MM.1S (cell line): ENCODE results near the gene NAA11.

Experiments
- DNase-seq: peaks from one replicate; pipeline ENCODE4 v3.0.0-alpha.2; 2015
- H2AFZ ChIP-seq: fragments of 300-600 bp; sonication (generic); 2 replicates; pipeline ENCODE4 v1.6.0; 2016; ENCODE audit warnings: antibody characterized with exemption, low read length
- H3F3A ChIP-seq: fragments of 300-600 bp; sonication (generic); 2 replicates; pipeline ENCODE4 v1.6.1; 2016; ENCODE audit warnings: mild to moderate bottlenecking, antibody characterized with exemption, low read length, moderate library complexity, mixed read lengths; ENCODE audit not compliant: insufficient read depth
- H3K27ac ChIP-seq: fragments of 300-600 bp; sonication (generic); 2 replicates; pipeline ENCODE4 v1.5.1; 2016; ENCODE audit warnings: mild to moderate bottlenecking, low read length
- H3K27me3 ChIP-seq: fragments of 300-600 bp; sonication (generic); replicated peaks from 2 replicates; pipeline ENCODE4 v1.6.0; 2016; ENCODE audit warnings: low read length; ENCODE audit not compliant: insufficient read depth
- H3K36me3 ChIP-seq: fragments of 300-600 bp; sonication (generic); replicated peaks from 2 replicates; pipeline ENCODE4 v1.6.1; 2016; ENCODE audit warnings: mild to moderate bottlenecking, low read length, mixed read lengths; ENCODE audit not compliant: insufficient read depth
- H3K4me1 ChIP-seq: fragments of 300-600 bp; sonication (generic); 2 replicates; pipeline ENCODE4 v1.6.1; 2016; ENCODE audit warnings: low read length, mixed read lengths
- H3K4me2 ChIP-seq: fragments of 300-600 bp; sonication (generic); 2 replicates; pipeline ENCODE4 v1.6.0; 2016; ENCODE audit warnings: low read depth, low read length
- H3K4me3 ChIP-seq: fragments of 300-600 bp; sonication (generic); 2 replicates; pipeline ENCODE4 v1.5.1; 2016; ENCODE audit warnings: low read length, mixed read lengths
- H3K79me2 ChIP-seq: fragments of 300-600 bp; sonication (generic); 2 replicates; pipeline ENCODE4 v1.6.1; 2016; ENCODE audit warnings: mixed run types, low read length, mixed read lengths
- H3K9ac ChIP-seq: fragments of 300-600 bp; sonication (generic); 2 replicates; pipeline ENCODE4 v1.6.1; 2016; ENCODE audit warnings: low read length, mixed read lengths
- H3K9me2 ChIP-seq: fragments of 300-600 bp; sonication (generic); replicated peaks from 2 replicates; pipeline ENCODE4 v1.6.1; 2016; ENCODE audit warnings: mild to moderate bottlenecking, low read length, mixed read lengths; ENCODE audit not compliant: insufficient read depth
- H3K9me3 ChIP-seq: fragments of 300-600 bp; sonication (generic); replicated peaks from 2 replicates; pipeline ENCODE4 v1.6.1; 2016; ENCODE audit warnings: mild to moderate bottlenecking, low read length, mixed read lengths; ENCODE audit not compliant: insufficient read depth
- H4K20me1 ChIP-seq: fragments of 300-600 bp; sonication (generic); 2 replicates; pipeline ENCODE4 v1.6.1; 2016; ENCODE audit warnings: mild to moderate bottlenecking, low read length, moderate library complexity, mixed read lengths; ENCODE audit not compliant: insufficient read depth
- CTCF ChIP-seq: fragments of 300-600 bp; sonication (generic); IDR thresholded peaks from 2 replicates; pipeline ENCODE4 v1.5.1; 2016; ENCODE audit warnings: antibody characterized with exemption, low read length, mixed read lengths
- EZH2 ChIP-seq: fragments of 300-600 bp; sonication (generic); optimal IDR thresholded peaks from 2 replicates; pipeline ENCODE3; 2017; ENCODE audit warnings: low read depth, mild to moderate bottlenecking, antibody characterized with exemption, low read length, mixed read lengths
- EZH2phosphoT487 ChIP-seq: fragments of 300-600 bp; sonication (generic); IDR thresholded peaks from 2 replicates; pipeline ENCODE4 v1.6.1; 2018; ENCODE audit warnings: antibody characterized with exemption, low read length

Gene NAA11

GRCh38 chr4:79298027-79298426 is 27.8 kb downstream of the NAA11 start:
- Histone ChIP-seq H3K9me2 (no peaks in the 10 kb centered on the region), H3K27me3 (no peaks in the 10 kb centered on the region), H3K4me2 (no peak overlapping the region), H2AFZ (no peak overlapping the region), H3F3A (no peaks in the 10 kb centered on the region), H3K79me2 (no peaks in the 10 kb centered on the region), H3K36me3 (no peaks in the 10 kb centered on the region), H3K4me1 (no peaks in the 10 kb centered on the region), H3K4me3 (no peak overlapping the region), H3K27ac (no peak overlapping the region), H4K20me1 (no peaks in the 10 kb centered on the region), H3K9me3 (no peaks in the 10 kb centered on the region), H3K9ac (no peak overlapping the region)
- TF ChIP-seq EZH2phosphoT487: no peak
- no peak for TF ChIP-seq CTCF
- TF ChIP-seq EZH2: no peak
- DNase-seq: no peak

- no peaks in the 10 kb centered on the region for H3K36me3 ChIP-seq
- no peaks in the 10 kb centered on the region for H3K9me2 ChIP-seq
- TF ChIP-seq EZH2 (no peak), CTCF (no peak), EZH2phosphoT487 (no peak)
- H2AFZ ChIP-seq: no peak overlapping the region
- no peak overlapping the region for H3K4me3 ChIP-seq
- H3K4me2 ChIP-seq: no peak overlapping the region
- H3K79me2 ChIP-seq: no peaks in the 10 kb centered on the region
- no peaks in the 10 kb centered on the region for H3K4me1 ChIP-seq
- no peaks in the 10 kb centered on the region for H3K27me3 ChIP-seq
- H4K20me1 ChIP-seq: no peaks in the 10 kb centered on the region
- no peaks in the 10 kb centered on the region for H3K9me3 ChIP-seq
- no peak overlapping the region for H3K27ac ChIP-seq
- H3F3A ChIP-seq: no peaks in the 10 kb centered on the region
- no peak overlapping the region for H3K9ac ChIP-seq
- no peak for DNase-seq
These were observed 28.4 kb downstream of the NAA11 start for GRCh38 chr4:79297479-79297878.

GRCh38 chr4:79296768-79297428 is 29.0 kb downstream of the NAA11 start:
- H3K4me3 ChIP-seq: no peak overlapping the region
- DNase-seq: no peak
- no peak for TF ChIP-seq EZH2
- no peak for TF ChIP-seq CTCF
- no peak for TF ChIP-seq EZH2phosphoT487
- H3K9me2 ChIP-seq: no peaks in the 10 kb centered on the region
- H3K36me3 ChIP-seq: no peaks in the 10 kb centered on the region
- H3K27me3 ChIP-seq: no peaks in the 10 kb centered on the region
- H3K4me1 ChIP-seq: no peaks in the 10 kb centered on the region
- no peak overlapping the region for H3K27ac ChIP-seq
- H3F3A ChIP-seq: no peaks in the 10 kb centered on the region
- H3K4me2 ChIP-seq: no peak overlapping the region
- H2AFZ ChIP-seq: no peak overlapping the region
- H3K9ac ChIP-seq: no peak overlapping the region
- H3K79me2 ChIP-seq: no peaks in the 10 kb centered on the region
- no peaks in the 10 kb centered on the region for H4K20me1 ChIP-seq
- H3K9me3 ChIP-seq: no peaks in the 10 kb centered on the region
